Gastrocnemius medialis (tissue), 4 donors: ENCODE results near the gene SLC39A13.

Experiments used
- POLR2A ChIP-seq, 2 donors: fragments of 450-650 bp; IDR thresholded peaks; one replicate each; pipeline ENCODE4 v1.6.1; 2017; ENCODE audit warnings: antibody characterized with exemption in 2 of 2, mild to moderate bottlenecking in 2 of 2, moderate library complexity in 2 of 2
- TF ChIP-seq, protein P1 (sequence below), 5 experiments: fragments of 450-650 bp in 3 of 5; fragments of 200-600 bp in 2 of 5; sonication (generic) in 2 of 5; IDR thresholded peaks in 4 of 5; conservative IDR thresholded peaks in 1 of 5; 1 replicate in 4 of 5; 2 replicates in 1 of 5; pipeline ENCODE4 v1.5.1; 2016 to 2019; ENCODE audit warnings: antibody characterized with exemption in 5 of 5, mild to moderate bottlenecking in 3 of 5, moderate library complexity in 3 of 5

GRCh38 chr11:47394322-47395222, 13.8 kb upstream of the SLC39A13 start:
- TF ChIP-seq, protein P1, sequence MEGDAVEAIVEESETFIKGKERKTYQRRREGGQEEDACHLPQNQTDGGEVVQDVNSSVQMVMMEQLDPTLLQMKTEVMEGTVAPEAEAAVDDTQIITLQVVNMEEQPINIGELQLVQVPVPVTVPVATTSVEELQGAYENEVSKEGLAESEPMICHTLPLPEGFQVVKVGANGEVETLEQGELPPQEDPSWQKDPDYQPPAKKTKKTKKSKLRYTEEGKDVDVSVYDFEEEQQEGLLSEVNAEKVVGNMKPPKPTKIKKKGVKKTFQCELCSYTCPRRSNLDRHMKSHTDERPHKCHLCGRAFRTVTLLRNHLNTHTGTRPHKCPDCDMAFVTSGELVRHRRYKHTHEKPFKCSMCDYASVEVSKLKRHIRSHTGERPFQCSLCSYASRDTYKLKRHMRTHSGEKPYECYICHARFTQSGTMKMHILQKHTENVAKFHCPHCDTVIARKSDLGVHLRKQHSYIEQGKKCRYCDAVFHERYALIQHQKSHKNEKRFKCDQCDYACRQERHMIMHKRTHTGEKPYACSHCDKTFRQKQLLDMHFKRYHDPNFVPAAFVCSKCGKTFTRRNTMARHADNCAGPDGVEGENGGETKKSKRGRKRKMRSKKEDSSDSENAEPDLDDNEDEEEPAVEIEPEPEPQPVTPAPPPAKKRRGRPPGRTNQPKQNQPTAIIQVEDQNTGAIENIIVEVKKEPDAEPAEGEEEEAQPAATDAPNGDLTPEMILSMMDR (IDR thresholded peaks at IDR 0.05 in 4 of 5, conservative IDR thresholded peaks at IDR 0.05 in 1 of 5) = no peak
- TF ChIP-seq POLR2A (IDR thresholded peaks at IDR 0.05) = peak in 1 of 2 donors; percentile 22
